HG03175 (cell line): ENCODE results near the gene MCUR1.
A peak's percentile ranks its signal among the peaks of the same experiment; 100 is the strongest.
"Not testable (repeated sequence)": the region's sequence is repeated elsewhere in the genome, so short reads cannot be mapped to it uniquely, and the experiment has no call there.

ENCODE experiments used
- ATAC-seq: cut with Tn5 transposase; IDR thresholded peaks from one replicate; pipeline ENCODE4 v1.9.1; 2021; ENCODE audit warnings: mild to moderate bottlenecking, moderate library complexity; ENCODE audit not compliant: unreplicated experiment

Gene MCUR1

DNA sequence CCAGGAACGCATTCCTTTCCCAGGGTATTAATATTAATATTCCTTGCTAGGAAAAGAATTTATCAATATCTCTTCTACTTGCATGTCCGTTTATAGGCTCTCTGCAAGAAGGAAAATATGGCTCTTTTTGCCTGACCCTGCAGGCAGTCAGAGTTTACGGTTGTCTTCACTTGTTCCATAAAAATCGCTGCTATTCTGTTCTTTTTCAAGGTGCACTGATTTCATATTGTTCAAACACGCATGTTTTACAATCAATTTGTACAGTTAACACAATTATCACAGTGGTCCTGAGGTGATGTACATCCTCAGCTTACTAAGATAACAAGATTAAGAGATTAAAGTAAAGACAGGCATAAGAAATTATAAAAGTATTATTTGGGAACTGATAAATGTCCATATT lies 15.1 kb upstream of the MCUR1 start:
- ATAC-seq: not testable (repeated sequence)

GRCh38 chr6:13828656-13829301 lies 14.4 kb upstream of the MCUR1 start:
- ATAC-seq: not testable (repeated sequence)

DNA sequence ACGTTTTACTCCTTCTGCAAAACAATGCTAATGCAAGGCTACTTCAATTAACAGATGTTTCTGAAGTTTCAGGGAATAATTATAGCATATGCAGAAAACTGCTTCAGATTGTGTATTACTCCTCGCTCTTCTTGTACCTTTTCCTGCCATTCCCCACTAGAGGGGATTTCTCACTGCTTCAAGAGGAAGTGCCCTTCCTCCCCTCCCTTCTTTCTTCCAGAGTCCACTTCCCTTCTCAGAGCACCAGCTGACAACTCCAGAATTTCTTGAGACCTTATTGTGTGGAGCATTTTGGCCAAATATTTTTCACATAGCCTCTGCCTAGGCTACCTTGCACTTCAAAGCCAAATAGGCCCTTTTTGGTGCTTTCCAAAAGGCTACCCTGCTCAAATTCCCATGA lies 12.7 kb upstream of the MCUR1 start:
- ATAC-seq: no peak

DNA sequence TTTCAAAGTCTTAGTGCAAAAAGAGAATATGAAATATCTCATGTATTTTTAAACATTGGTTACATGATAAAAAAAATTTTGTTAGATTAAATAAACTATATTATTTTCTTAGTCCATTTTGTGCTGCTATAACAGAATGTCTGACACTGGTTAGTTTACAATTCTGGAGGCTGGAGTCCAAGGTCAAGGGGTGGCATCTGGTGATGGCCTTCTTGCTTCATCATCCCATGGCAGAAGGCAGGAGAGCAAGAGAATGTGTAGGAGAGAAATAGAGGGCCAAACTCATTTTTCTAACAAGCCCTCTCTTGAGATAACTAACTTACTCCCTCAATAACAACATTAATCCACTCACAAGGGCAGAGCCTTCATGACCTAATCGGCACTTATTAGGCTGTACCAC lies 11.5 kb upstream of the MCUR1 start:
- no peak for ATAC-seq

GRCh38 chr6:13818341-13818740 lies 4.0 kb upstream of the MCUR1 start:
- no peak for ATAC-seq

- ATAC-seq: no peak
These were observed 700 bp upstream of the MCUR1 start for GRCh38 chr6:13814938-13815575.

DNA sequence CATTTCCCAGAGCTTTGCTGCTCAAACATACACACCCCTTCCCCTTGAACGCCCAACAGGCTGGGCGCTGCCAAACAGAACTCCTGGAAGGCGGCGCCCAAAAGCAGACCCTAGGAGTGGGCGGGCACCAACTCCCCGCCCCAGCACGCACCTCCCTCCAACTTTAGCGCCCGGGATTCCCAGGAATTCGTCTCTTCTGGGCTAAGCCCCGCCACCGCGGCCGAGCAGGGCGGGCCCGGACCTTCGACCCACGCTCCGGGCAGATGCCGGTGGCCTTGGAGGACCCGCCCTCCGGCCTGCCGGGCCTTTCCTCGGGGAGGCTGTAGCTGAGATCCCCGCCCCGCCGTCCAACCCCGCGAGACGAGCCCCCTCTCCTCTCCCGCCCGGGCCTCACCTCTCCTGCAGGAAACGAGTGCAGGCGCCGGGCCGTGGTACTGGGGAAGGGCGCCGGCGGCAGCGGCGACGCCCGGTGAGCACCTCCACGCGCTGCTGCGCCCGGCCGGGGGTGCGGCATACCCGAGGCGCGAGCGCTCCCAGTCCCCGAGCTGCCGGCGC lies 659 bp downstream of the MCUR1 start:
- peak; percentile 37 for ATAC-seq

DNA sequence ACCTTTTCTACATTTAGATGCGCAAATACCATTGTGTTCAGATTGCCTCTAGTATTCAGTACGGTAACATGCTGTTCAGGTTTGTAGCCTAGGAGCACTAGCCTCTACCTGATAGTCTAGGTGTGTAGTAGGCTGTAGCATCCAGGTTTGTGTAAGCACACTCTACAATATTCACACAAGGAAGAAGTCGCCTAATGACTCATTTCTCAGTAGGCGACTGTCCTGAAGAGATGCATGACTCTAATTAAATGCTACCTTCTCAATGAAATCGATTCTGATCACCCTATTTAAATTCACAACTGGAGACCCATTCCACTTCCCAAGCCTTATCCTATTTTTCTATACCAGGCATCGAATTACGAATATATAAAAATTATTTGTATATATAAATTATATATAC lies 1.3 kb downstream of the MCUR1 start:
- ATAC-seq: no peak

DNA sequence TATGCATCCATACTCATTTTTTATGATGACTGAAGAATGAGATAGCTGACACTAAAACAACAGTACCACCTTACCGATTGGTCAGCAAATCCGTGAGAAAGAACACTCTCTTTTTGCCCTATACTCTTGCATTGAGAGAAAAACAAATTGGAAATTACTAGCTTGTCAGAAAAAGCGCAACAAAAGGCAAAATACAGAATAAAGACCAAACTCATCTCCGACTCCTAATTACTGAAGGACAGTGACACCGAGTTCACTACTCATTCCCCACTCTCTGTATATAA lies 2.1 kb downstream of the MCUR1 start:
- no peak for ATAC-seq

DNA sequence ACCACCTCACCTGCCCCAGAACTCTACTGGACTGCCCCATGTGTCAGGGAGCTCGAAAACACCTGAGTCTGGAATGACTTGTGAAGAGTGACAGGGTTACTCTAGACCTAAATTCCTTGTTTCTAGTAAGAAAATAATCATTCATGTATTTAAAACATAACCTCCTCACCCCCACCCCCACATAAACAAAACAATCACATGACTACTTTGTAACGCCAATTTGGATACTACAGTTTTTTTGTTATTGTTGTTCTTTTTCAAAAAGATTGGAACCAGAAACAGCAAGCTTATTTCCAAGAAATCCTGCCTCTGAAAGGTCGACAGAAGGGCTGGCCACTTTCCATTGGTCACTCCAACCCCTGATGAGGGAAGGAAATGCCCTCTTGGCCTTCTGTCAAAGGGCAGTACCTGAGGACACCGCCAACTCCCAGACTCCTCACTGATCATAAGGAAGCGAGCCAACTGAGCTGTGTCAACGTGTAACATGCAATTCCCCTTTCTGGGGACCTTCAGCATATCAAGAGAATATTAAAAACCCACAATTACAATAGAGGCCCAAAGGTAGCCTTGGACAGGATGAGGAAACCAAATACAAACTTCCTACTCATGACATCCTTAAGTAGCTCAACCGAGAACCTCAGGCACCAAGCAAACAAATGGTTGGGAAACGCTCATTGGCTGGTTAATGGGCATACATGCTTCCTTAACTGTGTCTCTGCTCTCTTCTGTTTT lies 2.6 kb downstream of the MCUR1 start:
- no peak for ATAC-seq

GRCh38 chr6:13810688-13811446 lies 3.5 kb downstream of the MCUR1 start:
- no peak for ATAC-seq

- ATAC-seq: no peak
These were observed 5.6 kb downstream of the MCUR1 start for GRCh38 chr6:13808801-13809200.

DNA sequence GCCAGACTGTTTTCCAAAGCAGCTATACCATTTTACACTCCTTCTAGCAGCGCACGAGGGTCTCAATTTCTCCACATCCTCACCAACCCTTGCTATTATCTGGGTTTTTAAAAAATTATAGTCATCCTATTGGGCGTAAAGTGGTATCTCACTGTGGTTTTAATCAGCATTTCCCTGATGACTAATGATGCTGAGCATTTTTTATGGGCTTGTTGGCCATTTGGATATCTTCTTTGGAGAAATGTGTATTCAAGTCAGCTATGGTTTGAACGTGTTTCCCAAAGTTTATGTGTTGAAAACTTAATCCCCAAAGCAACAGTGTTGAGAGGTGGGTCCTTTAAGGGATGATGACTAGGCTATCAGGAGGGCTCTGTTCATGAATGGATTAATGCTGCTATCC lies 6.7 kb downstream of the MCUR1 start:
- ATAC-seq: no peak

- no peak for ATAC-seq
These were observed 10.8 kb downstream of the MCUR1 start for GRCh38 chr6:13803581-13803980.

DNA sequence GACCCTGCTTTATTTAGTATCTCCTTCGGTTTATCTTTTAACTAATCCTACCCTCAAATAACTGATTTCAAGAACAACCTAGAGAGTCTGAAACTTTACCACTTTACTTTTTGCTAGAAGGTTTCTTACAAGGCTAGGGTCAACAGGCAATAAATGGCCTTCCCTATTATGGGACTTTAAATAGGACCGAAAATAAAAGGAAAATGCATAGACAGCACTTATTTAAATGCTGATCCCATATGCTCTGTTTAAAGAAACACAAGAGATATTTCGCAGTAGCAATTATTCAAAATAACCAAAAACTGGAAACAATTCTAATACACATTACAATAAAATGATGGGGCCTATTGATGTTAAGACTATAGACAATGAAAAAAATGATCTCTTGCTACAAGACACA lies 13.7 kb downstream of the MCUR1 start:
- ATAC-seq: no peak

DNA sequence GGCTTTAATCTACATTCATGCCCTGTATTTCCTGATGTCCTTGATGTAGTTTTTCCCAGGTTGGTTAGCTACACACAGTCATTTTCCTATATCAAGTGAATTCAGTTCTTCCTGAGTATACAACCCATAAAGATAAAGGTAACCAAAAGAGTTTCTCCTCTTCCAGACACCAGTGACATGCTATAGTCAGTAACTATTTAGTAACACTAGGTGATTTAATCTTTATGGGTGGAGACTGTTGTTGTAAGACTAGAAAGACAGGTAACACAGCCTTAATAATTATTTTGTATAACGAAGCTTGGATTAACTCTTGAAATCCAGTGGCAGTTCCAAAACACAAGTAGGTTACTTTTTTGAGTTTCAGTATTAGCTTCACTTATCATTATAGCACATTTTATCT lies 17.6 kb downstream of the MCUR1 start:
- ATAC-seq: no peak

- peak; percentile 92 for ATAC-seq
These were observed 19.2 kb downstream of the MCUR1 start for GRCh38 chr6:13795041-13795750.

- ATAC-seq: peak; percentile 49
These were observed 20.2 kb downstream of the MCUR1 start for GRCh38 chr6:13794184-13794583.

- no peak for ATAC-seq
These were observed 24.6 kb downstream of the MCUR1 start for GRCh38 chr6:13789746-13790145.

- ATAC-seq: no peak
These were observed 25.5 kb downstream of the MCUR1 start for GRCh38 chr6:13788820-13789219.

- no peak for ATAC-seq
These were observed 27.2 kb downstream of the MCUR1 start for GRCh38 chr6:13787137-13787536.
